ENCODE results near the gene CNTNAP2. TPM values are rescaled to one million over a fixed set of nuclear protein-coding genes. Genes with fewer than 3 reads are reported as not detected.

Gene CNTNAP2
- total and polyA plus RNA-seq, 4 experiments from 2014 or later = 0.19 to 0.50 (median 0.20) TPM; not detected in 1

DNA sequence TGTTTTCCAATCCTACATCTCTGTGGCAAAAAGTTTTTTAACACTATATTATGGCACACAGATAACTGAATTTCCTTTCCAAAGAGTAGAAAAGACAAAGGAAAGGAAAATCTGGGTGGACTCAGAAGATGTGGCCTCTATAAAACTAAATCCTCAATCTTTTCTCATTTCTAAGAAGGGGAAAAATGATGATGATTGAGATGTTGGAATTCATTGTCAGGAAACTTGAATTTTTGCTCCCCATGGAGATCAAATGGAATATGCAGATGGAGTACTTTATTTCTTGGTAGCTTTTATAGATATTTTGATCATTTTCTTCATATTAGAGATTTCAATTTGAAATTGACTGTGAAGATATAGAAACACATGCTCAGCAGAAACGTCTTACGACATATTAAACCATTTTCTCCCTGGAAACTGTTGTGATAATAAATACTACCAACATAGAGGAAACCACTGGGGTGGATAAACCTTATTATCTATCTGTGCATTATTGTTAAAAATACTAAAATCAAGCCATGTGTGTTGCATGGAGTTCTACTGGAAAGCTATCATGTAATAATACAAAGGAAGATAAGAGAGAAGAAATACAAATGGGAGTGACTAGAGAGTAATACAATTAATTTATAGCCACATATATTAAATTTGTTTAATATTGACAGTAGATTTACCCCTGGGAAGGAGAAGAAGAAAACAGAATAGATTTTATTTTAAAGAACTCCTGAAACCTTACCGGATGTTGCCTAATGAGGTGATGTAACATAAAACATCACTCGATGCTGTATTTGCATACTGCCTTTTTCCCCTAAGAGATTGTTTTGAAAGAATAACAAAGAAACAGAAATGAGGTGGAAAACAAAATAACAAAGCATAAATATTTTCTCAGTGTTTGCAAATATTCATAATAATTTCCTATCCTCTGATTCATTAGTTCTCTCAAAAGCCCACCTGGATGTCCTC is 1542.7 kb downstream of the CNTNAP2 start:
- no peak overlapping the region for H3K27ac ChIP-seq (ENCODE audit: low read depth, low read length)
- H3K36me3 ChIP-seq (ENCODE audit: insufficient read depth, low read length) = no peaks in the 10 kb centered on the region
- H3K9me3 ChIP-seq (ENCODE audit: control insufficient read depth in 1 of 2, low read length in 2 of 2) = no peaks in the 10 kb centered on the region
- H3K4me3 Mint-ChIP-seq = no peak overlapping the region
- no peaks in the 10 kb centered on the region for H3K36me3 Mint-ChIP-seq
- no peak overlapping the region for H3K4me3 ChIP-seq (ENCODE audit: low read length in 2 of 2)
- H3K4me1 ChIP-seq (ENCODE audit: insufficient read depth, low read length) = no peaks in the 10 kb centered on the region
- H3K9me3 Mint-ChIP-seq = peaks cover 0 to 11% (median 2%) of the 10 kb centered on the region in 8 donors
- POLR2A ChIA-PET (ENCODE audit: partially characterized antibody) = no interaction called here
- no peaks in the 10 kb centered on the region for H3K27me3 Mint-ChIP-seq
- H3K27me3 ChIP-seq (ENCODE audit: insufficient read depth, low read length) = no peaks in the 10 kb centered on the region
- intact Hi-C loops (cut with micrococcal nuclease) = no loop called here
- no peak overlapping the region for H3K27ac Mint-ChIP-seq
- CTCF ChIA-PET (ENCODE audit: partially characterized antibody) = no interaction called here
- no peak for DNase-seq
- no peaks in the 10 kb centered on the region for H3K4me1 Mint-ChIP-seq

DNA sequence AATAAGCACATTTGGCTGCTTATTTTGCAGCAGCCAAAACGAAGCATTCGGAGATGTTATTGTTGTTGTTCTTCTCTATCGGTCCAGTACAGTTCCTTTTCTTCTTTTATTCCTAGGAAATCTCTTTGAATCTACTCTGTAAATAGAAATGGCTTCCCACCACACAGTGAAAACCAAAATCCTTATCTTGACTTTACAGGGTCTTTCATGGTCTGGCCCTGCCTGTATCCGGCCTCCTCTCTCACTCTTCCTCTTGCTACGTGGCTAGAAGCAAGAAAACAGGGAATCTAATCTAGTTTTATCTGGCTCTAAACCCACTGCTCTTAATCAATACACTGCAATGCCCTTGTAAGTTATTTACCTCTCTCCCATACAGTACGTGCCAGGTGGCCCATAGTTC is 1547.9 kb downstream of the CNTNAP2 start:
- H3K27me3 ChIP-seq (ENCODE audit: insufficient read depth, low read length) = no peaks in the 10 kb centered on the region
- Mint-ChIP-seq H3K36me3 (no peaks in the 10 kb centered on the region), H3K27ac (no peak overlapping the region), H3K9me3 (peaks cover 2 to 11% (median 6%) of the 10 kb centered on the region in 8 donors), H3K4me3 (no peak overlapping the region), H3K4me1 (no peaks in the 10 kb centered on the region), H3K27me3 (no peaks in the 10 kb centered on the region)
- ChIA-PET CTCF (ENCODE audit: partially characterized antibody) (no interaction called here), POLR2A (ENCODE audit: partially characterized antibody) (no interaction called here)
- no peaks in the 10 kb centered on the region for H3K9me3 ChIP-seq (ENCODE audit: control insufficient read depth in 1 of 2, low read length in 2 of 2)
- DNase-seq = no peak
- no peak overlapping the region for H3K4me3 ChIP-seq (ENCODE audit: low read length in 2 of 2)
- H3K36me3 ChIP-seq (ENCODE audit: insufficient read depth, low read length) = no peaks in the 10 kb centered on the region
- intact Hi-C loops (cut with micrococcal nuclease) = no loop called here
- no peak overlapping the region for H3K27ac ChIP-seq (ENCODE audit: low read depth, low read length)
- H3K4me1 ChIP-seq (ENCODE audit: insufficient read depth, low read length) = no peaks in the 10 kb centered on the region

DNA sequence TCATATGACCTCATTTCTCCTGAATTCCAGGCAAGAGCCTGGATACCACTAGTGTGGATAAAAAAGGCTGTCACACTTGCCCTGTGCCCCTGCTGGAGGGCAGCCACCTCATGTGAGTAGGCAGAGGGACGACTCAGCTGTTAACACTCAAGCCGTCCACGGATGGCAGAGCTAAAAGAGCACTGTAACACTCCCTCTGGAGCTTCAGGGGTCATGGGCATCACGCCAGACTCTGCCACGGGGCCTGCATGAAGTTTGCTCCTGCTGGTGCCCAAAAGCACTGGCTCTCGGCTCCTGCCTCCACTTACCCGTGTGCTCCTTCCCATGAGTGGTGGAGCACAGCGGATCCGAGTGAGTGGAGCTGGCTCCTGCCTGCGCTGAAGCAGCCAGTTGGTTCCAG is 1554.2 kb downstream of the CNTNAP2 start:
- H3K27me3 Mint-ChIP-seq = no peaks in the 10 kb centered on the region
- Histone ChIP-seq H3K27ac (ENCODE audit: low read depth, low read length) (no peak overlapping the region), H3K4me1 (ENCODE audit: insufficient read depth, low read length) (no peaks in the 10 kb centered on the region), H3K4me3 (ENCODE audit: low read length in 2 of 2) (no peak overlapping the region), H3K27me3 (ENCODE audit: insufficient read depth, low read length) (no peaks in the 10 kb centered on the region), H3K36me3 (ENCODE audit: insufficient read depth, low read length) (no peaks in the 10 kb centered on the region), H3K9me3 (ENCODE audit: control insufficient read depth in 1 of 2, low read length in 2 of 2) (no peaks in the 10 kb centered on the region)
- ChIA-PET CTCF (ENCODE audit: partially characterized antibody) (no interaction called here), POLR2A (ENCODE audit: partially characterized antibody) (no interaction called here)
- no peaks in the 10 kb centered on the region for H3K4me1 Mint-ChIP-seq
- peaks cover 0 to 6% (median 4%) of the 10 kb centered on the region in 8 donors for H3K9me3 Mint-ChIP-seq
- no peak overlapping the region for H3K4me3 Mint-ChIP-seq
- intact Hi-C loops (cut with micrococcal nuclease) = no loop called here
- no peak overlapping the region for H3K27ac Mint-ChIP-seq
- no peak for DNase-seq
- H3K36me3 Mint-ChIP-seq = no peaks in the 10 kb centered on the region

DNA sequence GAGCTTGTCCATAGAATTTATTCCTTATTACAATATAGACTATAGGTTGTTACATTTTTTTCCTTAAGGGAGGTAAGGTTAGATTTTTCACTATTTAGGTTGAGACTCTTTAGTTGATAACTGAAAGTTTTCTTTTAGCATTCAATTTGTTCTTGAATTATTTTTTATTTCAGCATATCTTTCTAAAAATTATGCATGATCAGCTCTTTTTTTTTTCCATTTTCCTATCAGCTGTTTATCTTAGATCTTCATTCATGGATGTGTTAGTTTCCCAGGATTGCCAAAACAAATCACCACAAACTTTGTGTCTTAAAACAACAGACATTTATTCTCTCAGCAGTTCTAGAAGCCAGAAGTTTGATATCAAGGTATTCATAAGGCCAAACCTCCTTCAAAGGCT is 1558.1 kb downstream of the CNTNAP2 start:
- Histone ChIP-seq H3K27ac (ENCODE audit: low read depth, low read length) (no peak overlapping the region), H3K27me3 (ENCODE audit: insufficient read depth, low read length) (no peaks in the 10 kb centered on the region), H3K36me3 (ENCODE audit: insufficient read depth, low read length) (no peaks in the 10 kb centered on the region), H3K9me3 (ENCODE audit: control insufficient read depth in 1 of 2, low read length in 2 of 2) (no peaks in the 10 kb centered on the region), H3K4me3 (ENCODE audit: low read length in 2 of 2) (no peak overlapping the region), H3K4me1 (ENCODE audit: insufficient read depth, low read length) (no peaks in the 10 kb centered on the region)
- Mint-ChIP-seq H3K27me3 (no peaks in the 10 kb centered on the region), H3K4me1 (no peaks in the 10 kb centered on the region), H3K9me3 (peaks cover 0 to 4% (median 0%) of the 10 kb centered on the region in 8 donors), H3K27ac (no peak overlapping the region), H3K4me3 (no peak overlapping the region), H3K36me3 (no peaks in the 10 kb centered on the region)
- intact Hi-C loops (cut with micrococcal nuclease) = no loop called here
- POLR2A ChIA-PET (ENCODE audit: partially characterized antibody) = no interaction called here
- DNase-seq = no peak
- CTCF ChIA-PET (ENCODE audit: partially characterized antibody) = no interaction called here

DNA sequence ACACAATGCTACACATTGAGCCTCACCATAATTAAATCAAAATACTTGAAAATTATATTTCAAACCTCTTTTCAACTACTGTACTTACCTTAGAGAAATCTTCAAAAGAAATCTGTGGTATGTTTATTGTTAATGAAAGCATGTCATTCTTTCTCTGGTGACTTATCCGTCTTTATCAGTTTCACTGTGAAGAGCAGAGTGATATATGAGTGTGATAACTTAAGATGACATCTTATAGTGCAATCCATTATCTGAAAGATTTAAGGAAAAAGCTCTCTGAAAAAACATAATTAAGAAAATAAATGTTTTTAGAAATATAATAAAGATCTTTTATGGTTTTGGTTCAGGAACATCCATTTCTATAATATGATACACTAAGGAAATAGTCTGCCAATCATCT is 1562.3 kb downstream of the CNTNAP2 start:
- Mint-ChIP-seq H3K9me3 (peaks cover 0 to 4% (median 0%) of the 10 kb centered on the region in 8 donors), H3K4me3 (no peak overlapping the region), H3K27ac (no peak overlapping the region), H3K27me3 (no peaks in the 10 kb centered on the region), H3K4me1 (no peaks in the 10 kb centered on the region), H3K36me3 (no peaks in the 10 kb centered on the region)
- Histone ChIP-seq H3K27me3 (ENCODE audit: insufficient read depth, low read length) (no peaks in the 10 kb centered on the region), H3K4me1 (ENCODE audit: insufficient read depth, low read length) (no peaks in the 10 kb centered on the region), H3K36me3 (ENCODE audit: insufficient read depth, low read length) (no peaks in the 10 kb centered on the region), H3K27ac (ENCODE audit: low read depth, low read length) (no peak overlapping the region), H3K4me3 (ENCODE audit: low read length in 2 of 2) (no peak overlapping the region), H3K9me3 (ENCODE audit: control insufficient read depth in 1 of 2, low read length in 2 of 2) (no peaks in the 10 kb centered on the region)
- CTCF ChIA-PET (ENCODE audit: partially characterized antibody) = no interaction called here
- intact Hi-C loops (cut with micrococcal nuclease) = no loop called here
- POLR2A ChIA-PET (ENCODE audit: partially characterized antibody) = no interaction called here
- no peak for DNase-seq

DNA sequence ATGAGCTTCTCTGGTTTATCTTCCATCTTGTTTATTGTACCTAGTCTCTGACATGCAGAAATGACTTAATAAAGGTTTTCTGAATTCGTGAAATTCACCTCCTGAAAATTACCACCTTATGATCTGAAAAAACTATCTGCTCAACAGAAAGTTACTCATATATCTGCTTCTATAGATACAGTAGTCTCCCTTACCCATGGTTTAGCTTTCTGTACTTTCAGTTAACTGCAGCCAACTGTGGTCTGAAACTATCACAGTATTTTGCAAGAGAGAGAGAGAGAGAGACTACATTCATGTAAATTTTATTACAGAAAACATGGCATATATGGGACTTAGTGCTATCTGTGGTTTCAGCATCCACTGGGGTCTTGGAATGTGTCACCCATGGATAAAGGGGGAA is 1564.9 kb downstream of the CNTNAP2 start:
- Histone ChIP-seq H3K27me3 (ENCODE audit: insufficient read depth, low read length) (no peaks in the 10 kb centered on the region), H3K4me3 (ENCODE audit: low read length in 2 of 2) (no peak overlapping the region), H3K4me1 (ENCODE audit: insufficient read depth, low read length) (no peaks in the 10 kb centered on the region), H3K27ac (ENCODE audit: low read depth, low read length) (no peak overlapping the region), H3K36me3 (ENCODE audit: insufficient read depth, low read length) (no peaks in the 10 kb centered on the region), H3K9me3 (ENCODE audit: control insufficient read depth in 1 of 2, low read length in 2 of 2) (no peaks in the 10 kb centered on the region)
- Mint-ChIP-seq H3K4me3 (no peak overlapping the region), H3K27me3 (no peaks in the 10 kb centered on the region), H3K4me1 (no peaks in the 10 kb centered on the region), H3K27ac (no peak overlapping the region), H3K36me3 (no peaks in the 10 kb centered on the region), H3K9me3 (peaks cover 0 to 2% (median 0%) of the 10 kb centered on the region in 8 donors)
- intact Hi-C loops (cut with micrococcal nuclease) = no loop called here
- no peak for DNase-seq
- POLR2A ChIA-PET (ENCODE audit: partially characterized antibody) = no interaction called here
- CTCF ChIA-PET (ENCODE audit: partially characterized antibody) = no interaction called here

DNA sequence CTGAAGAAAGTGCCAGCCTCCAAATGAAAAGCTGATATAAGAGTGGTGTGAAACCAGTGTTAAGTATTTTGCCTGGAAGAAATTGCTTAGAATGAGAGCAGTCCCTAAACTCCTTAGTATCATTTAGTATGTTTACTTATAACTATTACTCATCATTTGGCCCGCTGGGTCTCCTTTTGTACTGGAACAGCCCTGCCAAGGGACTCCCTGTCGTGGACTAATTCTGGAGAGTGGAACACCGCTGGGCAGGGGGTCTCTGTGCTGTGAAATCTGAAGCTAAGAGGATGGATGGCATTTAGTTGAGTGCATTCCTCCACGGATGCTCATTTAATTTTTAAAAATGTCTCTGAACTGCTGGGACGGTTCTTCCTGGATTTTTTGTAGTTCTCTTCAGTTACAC is 1584.1 kb downstream of the CNTNAP2 start:
- Histone ChIP-seq H3K4me3 (ENCODE audit: low read length in 2 of 2) (no peak overlapping the region), H3K36me3 (ENCODE audit: insufficient read depth, low read length) (no peaks in the 10 kb centered on the region), H3K27ac (ENCODE audit: low read depth, low read length) (no peak overlapping the region), H3K27me3 (ENCODE audit: insufficient read depth, low read length) (no peaks in the 10 kb centered on the region), H3K9me3 (ENCODE audit: control insufficient read depth in 1 of 2, low read length in 2 of 2) (no peaks in the 10 kb centered on the region), H3K4me1 (ENCODE audit: insufficient read depth, low read length) (no peaks in the 10 kb centered on the region)
- H3K4me3 Mint-ChIP-seq = no peak overlapping the region
- ChIA-PET CTCF (ENCODE audit: partially characterized antibody) (no interaction called here), POLR2A (ENCODE audit: partially characterized antibody) (no interaction called here)
- no peaks in the 10 kb centered on the region for H3K36me3 Mint-ChIP-seq
- no peak for DNase-seq
- no peak overlapping the region for H3K27ac Mint-ChIP-seq
- H3K4me1 Mint-ChIP-seq = no peaks in the 10 kb centered on the region
- intact Hi-C loops (cut with micrococcal nuclease) = no loop called here
- H3K9me3 Mint-ChIP-seq = peaks cover 0 to 12% (median 7%) of the 10 kb centered on the region in 8 donors
- H3K27me3 Mint-ChIP-seq = no peaks in the 10 kb centered on the region
